ENCODE results near the gene CFAP20DC. TPM values are rescaled to one million over a fixed set of nuclear protein-coding genes. Genes with fewer than 3 reads are reported as not detected.

CFAP20DC gene
- polyA plus RNA-seq, 2 of the 4 experiments (the other 2 are of a cell fraction) = 2.5 to 6.0 TPM

DNA sequence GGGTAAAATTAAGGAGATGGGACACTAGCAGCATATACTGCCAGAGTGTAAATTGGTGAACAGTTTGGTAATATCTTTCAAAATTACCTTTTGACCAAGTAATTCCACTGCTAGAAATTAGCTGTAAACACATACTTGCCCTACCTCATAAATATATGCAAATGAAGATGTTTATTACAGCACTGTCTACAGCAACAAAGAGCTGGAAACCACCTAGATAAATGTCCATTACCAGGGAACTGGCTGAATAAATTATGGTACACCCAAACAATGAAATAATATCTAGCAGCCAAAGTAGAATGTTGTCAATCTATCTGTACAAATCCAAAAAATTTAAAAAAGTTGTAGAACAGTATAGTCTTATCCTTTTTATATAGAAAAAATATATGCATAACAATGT, 277.4 kb downstream of the CFAP20DC start:
- Histone ChIP-seq H3K4me1 (no peaks in the 10 kb centered on the region), H3K4me2 (no peak overlapping the region), H3K9me3 (no peaks in the 10 kb centered on the region), H3K27ac (no peak overlapping the region), H3K4me3 (no peak overlapping the region)
- ATAC-seq (no peak), DNase-seq (ENCODE audit: low read depth in 1 of 2, low spot score in 1 of 2) (no peak), FAIRE-seq (no peak)
- ChIA-PET CTCF (no interaction called here), POLR2A (no interaction called here)
- TF ChIP-seq JUN (IDR thresholded peaks at IDR 0.05) (no peak), POLR2AphosphoS2 (conservative IDR thresholded peaks at IDR 0.05; ENCODE audit: low read length) (no peak), CBX8 (IDR thresholded peaks at IDR 0.05) (no peak), RAD21 (conservative IDR thresholded peaks at IDR 0.05 in 1 of 2, IDR thresholded peaks at IDR 0.05 in 1 of 2) (no peak), FOSB (CRISPR knock-in tag; IDR thresholded peaks at IDR 0.05) (no peak), RFX5 (IDR thresholded peaks at IDR 0.05) (no peak), JUNB (IDR thresholded peaks at IDR 0.05) (no peak), ZNF302 (CRISPR knock-in tag; IDR thresholded peaks at IDR 0.05) (no peak), POLR2A (IDR thresholded peaks at IDR 0.05; ENCODE audit: low read length) (no peak), KDM5A (IDR thresholded peaks at IDR 0.05) (no peak), NPAS2 (CRISPR knock-in tag; IDR thresholded peaks at IDR 0.05; ENCODE audit: borderline replicate concordance) (no peak)
- TF ChIP-seq, protein P1, sequence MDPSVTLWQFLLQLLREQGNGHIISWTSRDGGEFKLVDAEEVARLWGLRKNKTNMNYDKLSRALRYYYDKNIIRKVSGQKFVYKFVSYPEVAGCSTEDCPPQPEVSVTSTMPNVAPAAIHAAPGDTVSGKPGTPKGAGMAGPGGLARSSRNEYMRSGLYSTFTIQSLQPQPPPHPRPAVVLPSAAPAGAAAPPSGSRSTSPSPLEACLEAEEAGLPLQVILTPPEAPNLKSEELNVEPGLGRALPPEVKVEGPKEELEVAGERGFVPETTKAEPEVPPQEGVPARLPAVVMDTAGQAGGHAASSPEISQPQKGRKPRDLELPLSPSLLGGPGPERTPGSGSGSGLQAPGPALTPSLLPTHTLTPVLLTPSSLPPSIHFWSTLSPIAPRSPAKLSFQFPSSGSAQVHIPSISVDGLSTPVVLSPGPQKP (IDR thresholded peaks at IDR 0.05; ENCODE audit: low read depth, low read length) = no peak
- TF ChIP-seq, protein P2, sequence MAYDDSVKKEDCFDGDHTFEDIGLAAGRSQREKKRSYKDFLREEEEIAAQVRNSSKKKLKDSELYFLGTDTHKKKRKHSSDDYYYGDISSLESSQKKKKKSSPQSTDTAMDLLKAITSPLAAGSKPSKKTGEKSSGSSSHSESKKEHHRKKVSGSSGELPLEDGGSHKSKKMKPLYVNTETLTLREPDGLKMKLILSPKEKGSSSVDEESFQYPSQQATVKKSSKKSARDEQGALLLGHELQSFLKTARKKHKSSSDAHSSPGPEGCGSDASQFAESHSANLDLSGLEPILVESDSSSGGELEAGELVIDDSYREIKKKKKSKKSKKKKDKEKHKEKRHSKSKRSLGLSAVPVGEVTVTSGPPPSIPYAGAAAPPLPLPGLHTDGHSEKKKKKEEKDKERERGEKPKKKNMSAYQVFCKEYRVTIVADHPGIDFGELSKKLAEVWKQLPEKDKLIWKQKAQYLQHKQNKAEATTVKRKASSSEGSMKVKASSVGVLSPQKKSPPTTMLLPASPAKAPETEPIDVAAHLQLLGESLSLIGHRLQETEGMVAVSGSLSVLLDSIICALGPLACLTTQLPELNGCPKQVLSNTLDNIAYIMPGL (CRISPR knock-in tag; IDR thresholded peaks at IDR 0.05; ENCODE audit: borderline replicate concordance) = no peak

DNA sequence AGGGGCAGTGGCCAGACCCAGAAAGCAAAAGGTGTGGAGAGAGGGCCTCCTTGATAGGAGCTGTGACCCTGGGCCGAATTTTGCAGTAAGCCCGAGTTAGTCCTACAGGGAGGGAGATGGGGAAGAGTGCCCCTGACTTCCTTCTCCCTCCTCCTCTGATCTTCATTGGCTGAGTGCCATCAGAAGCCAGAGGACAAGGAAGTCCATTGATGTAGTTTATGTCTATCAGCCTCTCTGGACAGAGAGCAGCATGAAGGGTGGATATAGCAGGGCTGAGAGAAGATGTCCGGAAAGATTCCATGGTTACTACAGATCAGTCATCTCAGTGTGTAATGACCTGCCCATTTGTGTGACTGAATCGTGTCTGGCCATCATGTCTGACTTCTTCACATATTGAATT, 280.8 kb downstream of the CFAP20DC start:
- no peak for DNase-seq (ENCODE audit: low read depth in 1 of 2, low spot score in 1 of 2)
- H3K4me2 ChIP-seq = no peak overlapping the region
- POLR2A ChIA-PET = no interaction called here
- H3K4me1 ChIP-seq = no peaks in the 10 kb centered on the region
- H3K9me3 ChIP-seq = no peaks in the 10 kb centered on the region
- H3K27ac ChIP-seq = no peak overlapping the region
- H3K4me3 ChIP-seq = no peak overlapping the region
- no peak for FAIRE-seq
- CTCF ChIA-PET = no interaction called here
- WGBS (ENCODE audit: missing lambda C conversion rate) = 19% methylated on average over 4 of the region's 4 CpGs
- TF ChIP-seq HOXB5 (CRISPR knock-in tag; IDR thresholded peaks at IDR 0.05) = no peak
- TF ChIP-seq HOXB13 (CRISPR knock-in tag; IDR thresholded peaks at IDR 0.05; ENCODE audit: low read depth) = no peak
- TF ChIP-seq KDM5A (IDR thresholded peaks at IDR 0.05) = no peak
- no peak for TF ChIP-seq RCOR1 (IDR thresholded peaks at IDR 0.05; ENCODE audit: low read depth, low read length)
- no peak for TF ChIP-seq RAD21 (conservative IDR thresholded peaks at IDR 0.05 in 1 of 2, IDR thresholded peaks at IDR 0.05 in 1 of 2)
- TF ChIP-seq MYC (IDR thresholded peaks at IDR 0.05; ENCODE audit: borderline replicate concordance, low read length) = no peak
- no peak for TF ChIP-seq SMC3 (IDR thresholded peaks at IDR 0.05)
- TF ChIP-seq TFCP2L1 (CRISPR knock-in tag; IDR thresholded peaks at IDR 0.05) = no peak
- TF ChIP-seq ZC3H11A (IDR thresholded peaks at IDR 0.05) = no peak
- TF ChIP-seq EP300 (IDR thresholded peaks at IDR 0.05) = no peak
- ATAC-seq = no peak

DNA sequence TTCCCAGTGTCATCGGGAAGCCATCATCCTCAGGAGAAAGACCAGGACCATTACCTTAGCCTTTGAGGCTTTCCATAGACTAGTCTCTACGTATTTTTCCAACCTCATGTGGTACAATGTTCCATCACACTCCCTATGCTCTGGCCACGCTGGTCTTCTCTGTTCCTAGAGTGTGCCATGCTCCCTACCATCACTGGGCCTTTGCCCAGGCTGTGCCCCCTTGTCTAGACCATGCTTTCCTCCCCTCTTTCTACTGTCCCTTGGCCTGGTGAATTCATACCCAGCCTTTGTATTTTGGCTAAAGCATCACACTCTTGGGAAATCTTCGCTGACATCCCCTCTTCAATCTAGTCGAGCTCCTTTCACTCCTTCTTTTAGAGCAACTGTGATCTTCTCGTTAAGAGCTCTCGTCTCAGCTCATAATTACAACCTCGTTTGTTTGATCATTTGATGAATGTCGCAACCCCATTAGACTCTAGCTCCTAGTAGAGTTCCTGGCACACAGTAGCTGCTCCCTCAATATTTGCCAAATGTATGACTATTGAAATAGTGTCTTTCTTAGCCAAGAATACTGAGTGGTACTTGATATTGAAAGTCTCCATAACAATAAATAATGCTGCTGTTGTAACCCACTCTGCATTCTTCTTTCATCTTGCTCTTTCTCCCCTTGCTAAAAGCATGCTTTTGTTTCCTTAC, 283.1 kb downstream of the CFAP20DC start:
- ChIA-PET CTCF (no interaction called here), POLR2A (no interaction called here)
- no peak for TF ChIP-seq ZC3H11A (IDR thresholded peaks at IDR 0.05)
- no peak for TF ChIP-seq ZNF302 (CRISPR knock-in tag; IDR thresholded peaks at IDR 0.05)
- no peak for TF ChIP-seq NR3C1 (IDR thresholded peaks at IDR 0.05)
- no peak for TF ChIP-seq HDAC2 (IDR thresholded peaks at IDR 0.05)
- TF ChIP-seq HOXB5 (CRISPR knock-in tag; IDR thresholded peaks at IDR 0.05) = no peak
- TF ChIP-seq RARB (CRISPR knock-in tag; IDR thresholded peaks at IDR 0.05) = no peak
- H3K4me1 ChIP-seq = no peaks in the 10 kb centered on the region
- no peaks in the 10 kb centered on the region for H3K9me3 ChIP-seq
- no peak for ATAC-seq
- H3K4me2 ChIP-seq = no peak overlapping the region
- H3K27ac ChIP-seq = no peak overlapping the region
- no peak for FAIRE-seq
- 16% methylated on average over 9 of the region's 9 CpGs for WGBS (ENCODE audit: missing lambda C conversion rate)
- no peak for DNase-seq (ENCODE audit: low read depth in 1 of 2, low spot score in 1 of 2)
- no peak overlapping the region for H3K4me3 ChIP-seq

Measured in A549 (cell line).